HepG2 (cell line): ENCODE data around the gene TCEA3. TPM values are rescaled to one million over a fixed set of nuclear protein-coding genes. Genes with fewer than 3 reads are reported as not detected.

Experiments used
- ADNP ChIP-seq: sonication (generic); formaldehyde crosslinking; IDR thresholded peaks from 2 replicates; pipeline ENCODE4 v1.4.0; 2020; ENCODE audit warnings: missing genetic modification reagents
- ARHGAP35 ChIP-seq: sonication (generic); formaldehyde crosslinking; IDR thresholded peaks from 2 replicates; pipeline ENCODE4 v1.9.0; 2022; ENCODE audit warnings: mild to moderate bottlenecking, inconsistent platforms, moderate library complexity, missing genetic modification reagents, borderline replicate concordance
- ATF1 ChIP-seq: IDR thresholded peaks from 2 replicates; pipeline ENCODE4 v1.6.1; 2016; ENCODE audit warnings: mild to moderate bottlenecking, control low read depth
- GLI4 ChIP-seq: sonication (generic); formaldehyde crosslinking; IDR thresholded peaks from 2 replicates; pipeline ENCODE4 v1.5.1; 2020; ENCODE audit warnings: missing genetic modification reagents, mild to moderate bottlenecking, moderate library complexity, borderline replicate concordance
- PHB2 ChIP-seq: fragments of 450-650 bp; IDR thresholded peaks from 2 replicates; pipeline ENCODE4 v1.6.1; 2018; ENCODE audit not compliant: partially characterized antibody
- TRAFD1 ChIP-seq: sonication (generic); formaldehyde crosslinking; IDR thresholded peaks from 2 replicates; pipeline ENCODE4 v1.5.1; 2020; ENCODE audit warnings: missing genetic modification reagents, mild to moderate bottlenecking, borderline replicate concordance
- ZMAT3 ChIP-seq: sonication (generic); formaldehyde crosslinking; conservative IDR thresholded peaks from 2 replicates; pipeline ENCODE4 v1.7.0; 2021; ENCODE audit warnings: missing genetic modification reagents
- ZNF207 ChIP-seq: fragments of 450-650 bp; IDR thresholded peaks from 2 replicates; pipeline ENCODE4 v1.6.1; 2016; ENCODE audit warnings: antibody characterized with exemption, borderline replicate concordance
- ZNF230 ChIP-seq: sonication (generic); formaldehyde crosslinking; IDR thresholded peaks from 2 replicates; pipeline ENCODE4 v1.4.0; 2020; ENCODE audit warnings: mild to moderate bottlenecking, missing genetic modification reagents
- ZNF256 ChIP-seq: sonication (generic); formaldehyde crosslinking; conservative IDR thresholded peaks from 2 replicates; pipeline ENCODE4 v1.4.0; 2020; ENCODE audit warnings: missing genetic modification reagents
- ZNF264 ChIP-seq: sonication (generic); formaldehyde crosslinking; IDR thresholded peaks from 2 replicates; pipeline ENCODE4 v1.4.0; 2020; ENCODE audit warnings: missing genetic modification reagents
- ZNF337 ChIP-seq: sonication (generic); formaldehyde crosslinking; IDR thresholded peaks from 2 replicates; pipeline ENCODE4 v1.5.1; 2020; ENCODE audit warnings: missing genetic modification reagents, low read depth, mild to moderate bottlenecking, borderline replicate concordance
- ZNF501 ChIP-seq: sonication (generic); formaldehyde crosslinking; IDR thresholded peaks from 2 replicates; pipeline ENCODE4 v1.5.1; 2020; ENCODE audit warnings: mild to moderate bottlenecking, moderate library complexity, missing genetic modification reagents
- ZNF570 ChIP-seq: sonication (generic); formaldehyde crosslinking; IDR thresholded peaks from 2 replicates; pipeline ENCODE4 v1.4.0; 2020; ENCODE audit warnings: mild to moderate bottlenecking, missing genetic modification reagents, borderline replicate concordance
- ZNF746 ChIP-seq: sonication (generic); formaldehyde crosslinking; IDR thresholded peaks from 2 replicates; pipeline ENCODE4 v1.8.0; 2022; ENCODE audit warnings: mild to moderate bottlenecking, missing genetic modification reagents
- ZNF841 ChIP-seq: sonication (generic); formaldehyde crosslinking; IDR thresholded peaks from 2 replicates; pipeline ENCODE4 v1.8.1; 2023; ENCODE audit warnings: missing genetic modification reagents, borderline replicate concordance
- polyA plus RNA-seq, 8 experiments: library from polyadenylated mRNA; depleted of rRNA in 3 of 8; stranded (reverse) in 7 of 8; unstranded in 1 of 8; fragments of >200 nt; fragmentation: Illumina TruSeq in 4 of 8; extraction: Trizol in 4 of 8; gene quantifications; 2 replicates each; pipeline versions ENCODE4 v1.2.1 to v1.2.3, GENCODE V29; 2011 to 2016; ENCODE audit warnings: low read depth in 4 of 8, missing spikeins in 1 of 8, mixed read lengths in 1 of 8; ENCODE audit not compliant: insufficient read depth in 1 of 8
- total RNA-seq, 5 experiments: library from RNA; depleted of rRNA; stranded (reverse); fragments of >200 nt; fragmentation: Illumina TruSeq; extraction: Trizol; gene quantifications; 2 replicates each; pipeline ENCODE4 v1.2.3, GENCODE V29; 2016; ENCODE audit warnings: low read depth in 1 of 5
- TF ChIP-seq, protein P1 (sequence below): sonication (generic); formaldehyde crosslinking; IDR thresholded peaks from 2 replicates; pipeline ENCODE4 v1.4.0; 2020; ENCODE audit warnings: mild to moderate bottlenecking, missing genetic modification reagents
- TF ChIP-seq, protein P2 (sequence below): sonication (generic); formaldehyde crosslinking; IDR thresholded peaks from 2 replicates; pipeline ENCODE4 v1.5.0; 2020; ENCODE audit warnings: missing genetic modification reagents

The TCEA3 gene
- total and polyA plus RNA-seq, 2 of the 13 experiments (the other 11 are each of a cell fraction or from before 2014, with no cell fraction given): 55.5 to 84.6 TPM

- TF ChIP-seq, protein P1, sequence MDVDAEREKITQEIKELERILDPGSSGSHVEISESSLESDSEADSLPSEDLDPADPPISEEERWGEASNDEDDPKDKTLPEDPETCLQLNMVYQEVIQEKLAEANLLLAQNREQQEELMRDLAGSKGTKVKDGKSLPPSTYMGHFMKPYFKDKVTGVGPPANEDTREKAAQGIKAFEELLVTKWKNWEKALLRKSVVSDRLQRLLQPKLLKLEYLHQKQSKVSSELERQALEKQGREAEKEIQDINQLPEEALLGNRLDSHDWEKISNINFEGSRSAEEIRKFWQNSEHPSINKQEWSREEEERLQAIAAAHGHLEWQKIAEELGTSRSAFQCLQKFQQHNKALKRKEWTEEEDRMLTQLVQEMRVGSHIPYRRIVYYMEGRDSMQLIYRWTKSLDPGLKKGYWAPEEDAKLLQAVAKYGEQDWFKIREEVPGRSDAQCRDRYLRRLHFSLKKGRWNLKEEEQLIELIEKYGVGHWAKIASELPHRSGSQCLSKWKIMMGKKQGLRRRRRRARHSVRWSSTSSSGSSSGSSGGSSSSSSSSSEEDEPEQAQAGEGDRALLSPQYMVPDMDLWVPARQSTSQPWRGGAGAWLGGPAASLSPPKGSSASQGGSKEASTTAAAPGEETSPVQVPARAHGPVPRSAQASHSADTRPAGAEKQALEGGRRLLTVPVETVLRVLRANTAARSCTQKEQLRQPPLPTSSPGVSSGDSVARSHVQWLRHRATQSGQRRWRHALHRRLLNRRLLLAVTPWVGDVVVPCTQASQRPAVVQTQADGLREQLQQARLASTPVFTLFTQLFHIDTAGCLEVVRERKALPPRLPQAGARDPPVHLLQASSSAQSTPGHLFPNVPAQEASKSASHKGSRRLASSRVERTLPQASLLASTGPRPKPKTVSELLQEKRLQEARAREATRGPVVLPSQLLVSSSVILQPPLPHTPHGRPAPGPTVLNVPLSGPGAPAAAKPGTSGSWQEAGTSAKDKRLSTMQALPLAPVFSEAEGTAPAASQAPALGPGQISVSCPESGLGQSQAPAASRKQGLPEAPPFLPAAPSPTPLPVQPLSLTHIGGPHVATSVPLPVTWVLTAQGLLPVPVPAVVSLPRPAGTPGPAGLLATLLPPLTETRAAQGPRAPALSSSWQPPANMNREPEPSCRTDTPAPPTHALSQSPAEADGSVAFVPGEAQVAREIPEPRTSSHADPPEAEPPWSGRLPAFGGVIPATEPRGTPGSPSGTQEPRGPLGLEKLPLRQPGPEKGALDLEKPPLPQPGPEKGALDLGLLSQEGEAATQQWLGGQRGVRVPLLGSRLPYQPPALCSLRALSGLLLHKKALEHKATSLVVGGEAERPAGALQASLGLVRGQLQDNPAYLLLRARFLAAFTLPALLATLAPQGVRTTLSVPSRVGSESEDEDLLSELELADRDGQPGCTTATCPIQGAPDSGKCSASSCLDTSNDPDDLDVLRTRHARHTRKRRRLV (CRISPR knock-in tag): 0 out of 2 replicates have a peak, but pooled peaks have one; percentile 37
- no peak for TF ChIP-seq ZNF570
- TF ChIP-seq ADNP (CRISPR knock-in tag): no peak
- TF ChIP-seq ZNF256: no peak
- TF ChIP-seq ZNF207: no peak
- TF ChIP-seq ZNF337: no peak; the same call in 1 of the 2 replicates
- TF ChIP-seq ZNF501: peak; percentile 76
- TF ChIP-seq ZNF230 (CRISPR knock-in tag): no peak; the same call in 1 of the 2 replicates
- no peak for TF ChIP-seq ZNF841
- TF ChIP-seq, protein P2, sequence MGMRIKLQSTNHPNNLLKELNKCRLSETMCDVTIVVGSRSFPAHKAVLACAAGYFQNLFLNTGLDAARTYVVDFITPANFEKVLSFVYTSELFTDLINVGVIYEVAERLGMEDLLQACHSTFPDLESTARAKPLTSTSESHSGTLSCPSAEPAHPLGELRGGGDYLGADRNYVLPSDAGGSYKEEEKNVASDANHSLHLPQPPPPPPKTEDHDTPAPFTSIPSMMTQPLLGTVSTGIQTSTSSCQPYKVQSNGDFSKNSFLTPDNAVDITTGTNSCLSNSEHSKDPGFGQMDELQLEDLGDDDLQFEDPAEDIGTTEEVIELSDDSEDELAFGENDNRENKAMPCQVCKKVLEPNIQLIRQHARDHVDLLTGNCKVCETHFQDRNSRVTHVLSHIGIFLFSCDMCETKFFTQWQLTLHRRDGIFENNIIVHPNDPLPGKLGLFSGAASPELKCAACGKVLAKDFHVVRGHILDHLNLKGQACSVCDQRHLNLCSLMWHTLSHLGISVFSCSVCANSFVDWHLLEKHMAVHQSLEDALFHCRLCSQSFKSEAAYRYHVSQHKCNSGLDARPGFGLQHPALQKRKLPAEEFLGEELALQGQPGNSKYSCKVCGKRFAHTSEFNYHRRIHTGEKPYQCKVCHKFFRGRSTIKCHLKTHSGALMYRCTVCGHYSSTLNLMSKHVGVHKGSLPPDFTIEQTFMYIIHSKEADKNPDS: 0 out of 2 replicates have a peak, but pooled peaks have one; percentile 30
- TF ChIP-seq PHB2: no peak
- TF ChIP-seq TRAFD1: no peak
- no peak for TF ChIP-seq ARHGAP35 (CRISPR knock-in tag)
- no peak for TF ChIP-seq ZMAT3 (CRISPR knock-in tag)
- TF ChIP-seq GLI4: peak; percentile 91; the same call in 1 of the 2 replicates
- TF ChIP-seq ZNF746 (CRISPR knock-in tag): peak; percentile 55; the same call in 1 of the 2 replicates
- no peak for TF ChIP-seq ATF1
- 0 out of 2 replicates have a peak, but pooled peaks have one; percentile 48 for TF ChIP-seq ZNF264 (CRISPR knock-in tag)
Observed at GRCh38 chr1:23423415-23424292, 894 bp downstream of the TCEA3 start (continued).
